Fibroblast of peridontal ligament (primary cell): ENCODE data around the gene CNIH3.

Source experiments
- DNase-seq: peaks from one replicate; pipeline ENCODE4 v3.0.0-alpha.2; 2010; ENCODE audit errors: extremely low read depth

The CNIH3 gene

GRCh38 chr1:224616756-224617409 is 766 bp downstream of the CNIH3 start:
- DNase-seq = no peak

- DNase-seq = no peak
Measured at GRCh38 chr1:224617410-224618355, 1.6 kb downstream of the CNIH3 start.

- DNase-seq = no peak
Measured at GRCh38 chr1:224619209-224619608, 3.1 kb downstream of the CNIH3 start.

DNA sequence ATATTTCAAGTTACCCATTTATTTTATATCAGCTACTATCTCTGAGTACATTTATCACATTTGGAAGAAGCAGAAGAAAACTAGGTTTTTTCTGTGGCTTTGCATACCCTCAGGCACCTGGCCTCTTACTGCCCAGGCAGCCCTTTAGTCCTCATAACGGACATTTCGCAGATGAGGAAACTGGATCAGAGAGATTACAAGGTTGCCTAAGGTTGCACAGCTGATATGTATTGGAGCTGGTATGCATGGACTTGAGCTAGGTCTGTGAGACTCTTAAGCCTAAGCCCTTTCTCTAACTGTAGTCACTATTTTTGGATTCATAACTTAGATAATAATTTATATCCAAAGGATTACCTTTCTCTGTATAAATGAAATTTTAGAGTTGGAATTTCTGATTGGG is 4.0 kb downstream of the CNIH3 start:
- DNase-seq = no peak

GRCh38 chr1:224621813-224622682 is 5.9 kb downstream of the CNIH3 start:
- no peak for DNase-seq

DNA sequence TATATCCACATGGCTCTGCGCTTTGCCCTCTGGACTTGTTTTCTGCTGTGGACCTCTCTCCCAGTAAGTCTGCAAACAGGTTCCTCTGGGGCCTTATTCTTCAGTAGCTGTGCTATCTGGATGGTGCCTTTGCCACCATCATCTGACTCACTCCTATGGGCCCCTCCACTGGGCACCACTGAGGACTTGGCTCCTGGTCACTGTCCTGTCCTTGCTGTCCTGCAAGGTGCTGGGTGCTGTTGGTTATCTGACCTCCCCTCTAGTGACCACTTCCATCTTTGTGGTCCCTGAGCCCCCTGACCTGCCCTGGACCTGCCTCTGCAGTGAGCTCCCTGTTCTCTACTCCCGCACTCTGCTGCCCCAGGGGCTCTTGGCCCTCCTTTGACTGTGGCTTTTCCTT is 6.7 kb downstream of the CNIH3 start:
- no peak for DNase-seq

- peak; percentile 37 for DNase-seq
Measured at GRCh38 chr1:224623310-224623714, 7.2 kb downstream of the CNIH3 start.

DNA sequence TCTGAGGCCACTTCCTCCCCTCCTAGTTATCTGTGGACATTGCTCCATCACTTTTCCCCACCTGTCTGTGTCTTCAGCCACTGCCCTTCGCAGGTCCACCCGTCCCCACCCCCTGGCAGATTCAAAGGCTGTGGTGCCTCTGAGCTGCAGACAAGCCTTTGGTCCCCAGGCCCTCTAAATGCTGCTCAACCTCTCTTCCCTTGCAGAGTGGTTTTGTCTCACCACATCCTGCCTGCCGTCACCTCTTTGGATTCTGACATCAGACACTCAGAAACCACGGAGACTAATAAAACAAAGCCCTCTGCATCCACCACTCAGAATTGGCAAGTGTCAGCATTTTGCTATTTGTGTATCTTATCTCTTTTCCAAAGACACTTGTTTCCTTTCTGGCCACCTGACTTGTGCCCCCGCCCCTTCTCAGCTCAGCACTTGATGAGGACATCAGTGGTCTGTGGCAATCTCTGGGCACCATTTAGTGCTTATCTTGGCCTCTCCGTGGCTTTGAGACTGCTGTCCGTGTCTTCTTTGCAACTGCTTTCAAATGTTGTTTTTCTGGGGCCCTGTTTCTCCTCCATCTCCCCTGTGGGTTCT is 7.7 kb downstream of the CNIH3 start:
- DNase-seq = peak; percentile 88

- no peak for DNase-seq
Measured at GRCh38 chr1:224624432-224624831, 8.3 kb downstream of the CNIH3 start.

- DNase-seq = peak; percentile 83
Measured at GRCh38 chr1:224626042-224626441, 9.9 kb downstream of the CNIH3 start.

GRCh38 chr1:224629965-224630364 is 13.8 kb downstream of the CNIH3 start:
- no peak for DNase-seq

DNA sequence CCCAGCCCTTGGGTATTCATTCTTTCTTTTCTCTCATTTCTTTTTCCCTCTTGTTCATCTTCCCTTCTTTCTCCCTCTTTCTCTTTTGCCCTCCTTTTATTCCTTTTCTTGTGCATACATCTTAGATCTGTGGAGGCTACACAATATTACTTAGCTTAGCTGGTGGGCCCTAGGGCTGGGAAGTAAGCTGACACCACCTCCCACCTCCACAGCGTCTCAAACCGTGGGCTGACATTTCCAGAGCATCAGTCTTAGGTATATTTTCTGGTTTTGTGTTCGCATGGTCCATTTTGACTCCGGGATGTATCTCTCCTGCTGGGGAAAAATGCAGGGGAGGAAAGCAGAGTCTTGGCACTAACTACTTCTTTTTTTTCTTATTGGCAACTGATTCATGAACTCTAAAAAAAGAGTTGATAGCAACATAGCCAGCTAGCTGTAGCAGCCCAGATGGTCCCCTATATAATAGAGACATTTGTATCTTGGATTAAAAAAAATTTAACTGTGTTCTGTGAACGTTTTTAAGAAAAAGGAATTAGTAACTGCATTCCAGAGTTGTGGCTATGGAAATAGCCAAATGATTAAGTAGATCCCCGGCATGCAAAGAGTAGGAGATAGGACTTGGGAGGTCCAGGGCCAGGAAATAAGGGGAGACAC is 15.5 kb downstream of the CNIH3 start:
- peak; percentile 45 for DNase-seq

- DNase-seq = peak; percentile 68
Measured at GRCh38 chr1:224632381-224632871, 16.3 kb downstream of the CNIH3 start.

DNA sequence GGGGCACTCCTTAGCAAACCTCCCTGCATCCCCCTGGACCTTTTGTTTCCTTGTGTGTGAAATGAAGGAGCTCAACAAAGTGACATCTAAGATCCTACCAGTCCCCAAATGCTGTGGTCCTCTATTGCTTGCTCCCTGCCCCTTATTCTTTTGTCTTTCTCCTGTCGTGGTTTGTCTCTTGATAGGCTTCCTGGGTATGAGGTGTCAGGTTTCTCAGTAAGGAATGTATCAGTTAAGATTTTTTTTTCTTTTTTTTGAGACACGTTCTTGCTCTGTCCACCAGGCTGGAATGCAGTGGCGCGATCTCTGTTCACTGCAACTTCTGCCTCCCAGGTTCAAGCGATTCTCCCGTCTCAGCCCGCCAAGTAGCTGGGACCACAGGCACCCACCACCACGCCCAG is 16.8 kb downstream of the CNIH3 start:
- DNase-seq = peak; percentile 24

- peak; percentile 71 for DNase-seq
Measured at GRCh38 chr1:224635356-224635755, 19.2 kb downstream of the CNIH3 start.

- DNase-seq = no peak
Measured at GRCh38 chr1:224637515-224637914, 21.4 kb downstream of the CNIH3 start.

DNA sequence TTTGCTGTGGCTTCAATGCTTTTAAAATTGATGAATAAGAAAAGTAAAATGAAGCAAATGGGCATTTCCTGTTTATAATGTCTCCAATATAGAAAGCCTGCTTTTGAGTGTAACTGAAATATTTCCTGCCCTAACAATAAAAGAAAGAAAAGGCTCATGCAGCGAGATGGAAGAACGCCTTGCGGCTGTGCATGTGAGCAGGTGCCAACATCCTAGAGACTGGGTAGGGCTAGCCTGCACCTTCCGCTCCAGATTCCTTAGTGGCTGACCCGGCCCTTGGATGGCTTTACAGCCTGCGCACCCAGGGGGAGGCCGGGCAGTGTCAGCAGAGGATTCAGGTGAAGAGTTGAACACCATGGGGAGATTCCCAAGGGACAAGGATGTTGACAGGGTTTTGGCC is 21.8 kb downstream of the CNIH3 start:
- DNase-seq = no peak

GRCh38 chr1:224639426-224639975 is 23.4 kb downstream of the CNIH3 start:
- DNase-seq = no peak

DNA sequence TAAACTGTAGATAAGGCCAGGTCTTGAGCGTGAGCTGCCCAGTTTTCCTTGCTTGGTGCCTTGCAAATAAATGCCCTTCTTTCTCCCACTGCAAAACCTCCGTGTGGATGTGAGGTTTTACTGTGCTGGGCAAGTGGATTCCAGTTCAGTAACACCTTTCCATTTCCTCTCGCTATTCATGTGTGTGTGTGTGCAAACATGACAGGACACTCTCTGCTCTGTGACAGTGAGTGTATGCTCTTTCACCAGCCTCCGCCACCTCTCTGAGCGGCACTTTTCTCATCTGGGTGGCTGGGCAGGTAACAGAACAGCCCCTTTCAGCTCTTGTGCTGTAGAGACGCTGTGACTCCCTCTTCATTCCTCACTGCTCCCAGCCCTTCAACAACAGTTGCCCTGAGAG is 23.9 kb downstream of the CNIH3 start:
- DNase-seq = no peak

DNA sequence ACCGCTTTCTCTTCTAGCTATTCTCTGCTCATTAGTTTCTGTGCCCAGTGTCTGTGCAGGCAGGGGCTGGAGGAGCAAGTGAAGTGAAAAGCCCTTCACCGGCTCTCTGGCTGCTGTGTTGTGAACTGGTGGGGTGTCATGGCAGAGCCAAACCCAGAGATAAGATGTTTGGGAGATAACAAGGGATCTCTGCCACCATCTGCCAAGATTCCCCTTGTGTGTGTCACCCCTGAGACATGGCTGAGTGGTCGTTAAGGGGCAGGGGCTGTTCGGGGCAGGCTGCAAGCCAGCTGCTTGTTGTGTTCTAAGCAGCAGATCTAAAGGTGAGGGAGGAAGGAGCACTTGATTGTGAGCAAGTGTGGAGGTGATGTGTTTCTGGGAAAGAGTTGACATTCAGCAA is 24.5 kb downstream of the CNIH3 start:
- no peak for DNase-seq

- no peak for DNase-seq
Measured at GRCh38 chr1:224641030-224641429, 24.9 kb downstream of the CNIH3 start.
